Karpas-422 (cell line): ENCODE measurements around the gene MGLL. TPM values are rescaled to one million over a fixed set of nuclear protein-coding genes. Genes with fewer than 3 reads are reported as not detected.
A peak's percentile ranks its signal among the peaks of the same experiment; 100 is the strongest.

ENCODE experiments used
- DNase-seq: peaks from one replicate; pipeline ENCODE4 v3.0.0-alpha.2; 2015
- H2AFZ ChIP-seq: fragments of 200-600 bp; sonication (generic); 2 replicates; pipeline ENCODE4 v1.6.1; 2014; ENCODE audit warnings: antibody characterized with exemption, low read length, mixed read lengths
- H3K27ac ChIP-seq: fragments of 200-600 bp; sonication (generic); 2 replicates; pipeline ENCODE4 v1.5.1; 2014; ENCODE audit warnings: mild to moderate bottlenecking, low read length, moderate library complexity
- H3K27me3 ChIP-seq: fragments of 200-600 bp; sonication (generic); 2 replicates; pipeline ENCODE4 v1.6.1; 2014; ENCODE audit warnings: low read length, mixed read lengths
- H3K36me3 ChIP-seq: fragments of 200-600 bp; sonication (generic); 2 replicates; pipeline ENCODE4 v1.6.1; 2014; ENCODE audit warnings: low read length, mixed read lengths; ENCODE audit not compliant: insufficient read depth
- H3K4me1 ChIP-seq: fragments of 200-600 bp; sonication (generic); 2 replicates; pipeline ENCODE4 v1.6.1; 2014; ENCODE audit warnings: mild to moderate bottlenecking, low read length, mixed read lengths
- H3K4me2 ChIP-seq: fragments of 200-600 bp; sonication (generic); 2 replicates; pipeline ENCODE4 v1.6.1; 2014; ENCODE audit warnings: low read length, low read depth, mild to moderate bottlenecking; ENCODE audit not compliant: poor library complexity, severe bottlenecking
- H3K4me3 ChIP-seq: fragments of 200-600 bp; sonication (generic); 2 replicates; pipeline ENCODE4 v1.5.1; 2014; ENCODE audit warnings: mild to moderate bottlenecking, antibody characterized with exemption, low read length, mixed read lengths
- H3K79me2 ChIP-seq: fragments of 200-600 bp; sonication (generic); 2 replicates; pipeline ENCODE4 v1.6.1; 2014; ENCODE audit warnings: mild to moderate bottlenecking, low read length, mixed read lengths
- H3K9ac ChIP-seq: fragments of 200-600 bp; sonication (generic); 2 replicates; pipeline ENCODE4 v1.6.0; 2014; ENCODE audit warnings: low read length
- H3K9me2 ChIP-seq: fragments of 200-600 bp; sonication (generic), shearing (Covaris generic); replicated peaks from 2 replicates; pipeline ENCODE4 v1.6.0; 2014; ENCODE audit warnings: mild to moderate bottlenecking, low read length, moderate library complexity; ENCODE audit not compliant: insufficient read depth
- H3K9me3 ChIP-seq: fragments of 300-700, 200-600 bp; sonication (generic); 2 replicates; pipeline ENCODE4 v1.6.1; 2014; ENCODE audit warnings: low read length, mixed read lengths
- H4K20me1 ChIP-seq: fragments of 200-600 bp; sonication (generic); 2 replicates; pipeline ENCODE4 v1.6.1; 2014; ENCODE audit warnings: mild to moderate bottlenecking, antibody characterized with exemption, low read length, low read depth; ENCODE audit not compliant: insufficient read depth
- total RNA-seq: library from RNA; depleted of rRNA; stranded (reverse); fragments of >200 nt; shearing (Covaris generic); gene quantifications from 2 replicates; pipeline ENCODE4 v1.2.3, GENCODE V29; 2014; ENCODE audit warnings: low replicate concordance

Gene MGLL
- total RNA-seq, 1 experiment from 2014 or later, result 58.0 TPM

DNA sequence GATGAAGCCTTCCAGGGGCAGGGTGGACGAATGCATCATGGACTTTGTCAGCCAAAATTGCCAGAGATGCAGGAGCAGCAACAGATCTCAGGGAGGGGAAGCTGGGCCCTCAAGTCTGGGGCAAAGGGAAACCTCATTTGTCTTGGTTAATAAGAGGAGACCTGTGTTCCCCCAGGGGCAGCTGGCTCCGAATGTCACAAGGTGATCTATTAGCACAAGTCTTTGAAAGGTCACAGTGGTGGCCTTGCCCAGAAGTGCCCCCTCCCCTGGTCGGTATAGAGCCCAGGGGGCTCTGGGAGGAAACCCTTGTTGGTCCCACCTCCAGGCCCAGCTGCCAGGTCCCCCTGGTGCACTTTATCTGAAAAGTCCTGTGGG, 103.4 kb downstream of the MGLL start:
- Histone ChIP-seq H3K79me2 (peaks cover 81% of the 10 kb centered on the region), H4K20me1 (no peaks in the 10 kb centered on the region), H3K4me2 (no peak overlapping the region), H3K36me3 (peaks cover 51% of the 10 kb centered on the region), H3K9me3 (no peaks in the 10 kb centered on the region), H3K4me3 (no peak overlapping the region), H3K9me2 (no peaks in the 10 kb centered on the region), H3K9ac (no peak overlapping the region), H3K4me1 (peaks cover 62% of the 10 kb centered on the region), H3K27me3 (no peaks in the 10 kb centered on the region), H2AFZ (no peak overlapping the region), H3K27ac (peak overlapping the region; percentile 56)
- no peak for DNase-seq

DNA sequence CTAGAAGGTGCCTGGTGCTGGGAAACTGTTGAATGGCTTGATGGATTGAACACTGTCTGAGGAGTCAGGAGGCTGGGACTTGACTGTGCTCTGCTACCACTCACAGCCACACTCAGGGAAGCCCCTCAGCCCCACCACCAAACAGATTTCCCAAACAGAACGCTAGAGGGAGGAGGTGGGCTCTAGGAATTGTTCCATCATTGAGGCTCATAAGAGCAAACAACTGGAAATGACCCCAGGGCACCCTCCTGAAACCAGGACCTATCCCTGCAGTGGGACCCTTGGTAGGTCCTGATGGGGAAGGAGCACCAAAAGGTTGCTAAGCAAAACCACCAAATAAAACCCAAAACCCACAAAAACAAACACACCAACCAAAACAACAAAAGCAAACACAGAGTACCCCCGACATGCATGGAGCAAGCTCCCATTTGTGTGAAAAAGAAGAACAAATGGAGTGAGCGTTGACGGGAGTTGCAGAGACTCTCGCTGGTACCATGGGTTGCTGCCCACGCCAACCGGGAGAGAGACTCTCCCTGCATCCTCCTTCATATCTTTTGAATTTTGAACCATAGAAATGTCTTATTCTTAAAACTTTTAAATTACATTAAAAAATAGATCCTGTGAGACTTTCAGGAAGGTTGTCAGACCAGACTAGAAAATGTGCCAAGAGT, 103.9 kb downstream of the MGLL start:
- no peaks in the 10 kb centered on the region for H3K9me2 ChIP-seq
- H2AFZ ChIP-seq, result no peak overlapping the region
- no peak overlapping the region for H3K4me2 ChIP-seq
- H3K9ac ChIP-seq, result no peak overlapping the region
- no peaks in the 10 kb centered on the region for H3K9me3 ChIP-seq
- H3K4me1 ChIP-seq, result peaks cover 62% of the 10 kb centered on the region
- no peak overlapping the region for H3K4me3 ChIP-seq
- DNase-seq, result no peak
- no peaks in the 10 kb centered on the region for H4K20me1 ChIP-seq
- H3K36me3 ChIP-seq, result peaks cover 51% of the 10 kb centered on the region
- H3K27ac ChIP-seq, result peak overlapping the region; percentile 56
- peaks cover 79% of the 10 kb centered on the region for H3K79me2 ChIP-seq
- no peaks in the 10 kb centered on the region for H3K27me3 ChIP-seq

DNA sequence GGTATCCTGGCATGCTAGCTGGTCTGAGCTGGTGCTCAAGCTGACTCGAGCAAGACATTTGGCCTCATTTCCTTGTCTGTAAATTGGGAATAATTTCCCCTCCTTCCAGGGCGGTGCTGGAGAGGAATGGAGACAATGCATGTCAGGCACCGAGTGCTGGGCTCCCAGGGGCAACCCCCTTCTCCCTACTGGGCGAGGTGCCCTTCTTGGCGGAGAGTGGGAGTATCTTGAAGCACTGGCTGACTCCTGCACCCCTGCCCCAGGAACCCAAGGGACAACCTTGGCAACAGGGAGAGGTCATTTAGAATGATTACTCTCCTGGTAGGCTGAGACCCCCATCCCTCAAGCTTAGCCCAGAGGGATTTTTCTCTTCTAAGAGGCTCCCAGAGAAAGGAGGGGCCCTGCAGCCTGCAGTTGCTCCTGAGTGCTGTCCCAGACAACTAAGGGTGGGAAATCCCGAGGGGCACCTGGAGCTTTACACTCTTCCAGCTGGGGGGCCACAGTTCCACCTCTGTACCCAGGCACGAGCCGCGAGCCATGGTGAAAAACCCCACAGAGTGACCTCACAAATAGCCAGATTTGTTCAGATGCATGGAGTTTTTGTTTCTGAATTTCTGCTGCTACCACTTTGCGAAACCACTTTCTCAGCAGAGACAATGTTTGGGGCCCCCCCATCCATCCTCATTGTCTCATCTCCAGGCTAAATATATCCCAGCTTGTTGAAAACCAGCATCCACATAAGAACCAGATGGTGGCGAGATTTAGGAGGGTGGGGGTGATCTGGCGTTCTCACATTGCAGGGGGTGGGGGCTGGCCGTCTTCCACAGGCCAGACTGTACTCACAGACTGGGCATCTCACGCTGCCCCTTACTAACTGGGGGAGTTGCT, 104.7 kb downstream of the MGLL start:
- peaks cover 51% of the 10 kb centered on the region for H3K36me3 ChIP-seq
- no peaks in the 10 kb centered on the region for H3K9me3 ChIP-seq
- no peaks in the 10 kb centered on the region for H3K27me3 ChIP-seq
- H2AFZ ChIP-seq, result no peak overlapping the region
- H4K20me1 ChIP-seq, result no peaks in the 10 kb centered on the region
- H3K79me2 ChIP-seq, result peaks cover 73% of the 10 kb centered on the region
- no peak overlapping the region for H3K4me3 ChIP-seq
- H3K9ac ChIP-seq, result no peak overlapping the region
- no peak overlapping the region for H3K4me2 ChIP-seq
- DNase-seq, result no peak
- no peaks in the 10 kb centered on the region for H3K9me2 ChIP-seq
- H3K27ac ChIP-seq, result peak overlapping the region; percentile 56
- peaks cover 62% of the 10 kb centered on the region for H3K4me1 ChIP-seq

GRCh38 chr3:127716384-127716783, 105.9 kb downstream of the MGLL start:
- Histone ChIP-seq H2AFZ (no peak overlapping the region), H3K27ac (peak overlapping the region; percentile 82), H4K20me1 (no peaks in the 10 kb centered on the region), H3K4me3 (no peak overlapping the region), H3K4me2 (peak overlapping the region; percentile 30), H3K79me2 (peaks cover 65% of the 10 kb centered on the region), H3K9me2 (no peaks in the 10 kb centered on the region), H3K36me3 (peaks cover 44% of the 10 kb centered on the region), H3K4me1 (peaks cover 62% of the 10 kb centered on the region), H3K9me3 (no peaks in the 10 kb centered on the region), H3K9ac (no peak overlapping the region), H3K27me3 (no peaks in the 10 kb centered on the region)
- no peak for DNase-seq

DNA sequence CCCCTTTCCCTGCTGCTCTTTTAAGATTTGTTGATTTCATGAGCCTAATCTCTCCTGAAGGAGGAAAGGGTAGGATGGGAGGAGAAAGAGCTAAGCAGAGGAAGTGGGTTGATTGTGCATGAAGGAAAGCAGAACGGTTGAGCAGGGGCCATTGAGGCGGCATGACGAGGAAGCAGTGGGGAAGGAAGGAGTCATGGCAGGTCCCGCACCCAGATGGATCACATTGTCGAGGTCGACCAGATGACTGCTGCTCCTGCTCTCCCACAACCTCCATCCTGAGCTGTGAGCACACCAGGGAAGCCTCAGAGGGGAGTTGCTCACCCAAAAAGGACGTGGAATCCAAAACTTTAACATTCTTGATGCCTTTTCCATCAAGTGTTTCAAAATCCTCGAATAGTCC, 106.8 kb downstream of the MGLL start:
- H4K20me1 ChIP-seq, result no peaks in the 10 kb centered on the region
- peaks cover 62% of the 10 kb centered on the region for H3K4me1 ChIP-seq
- peak overlapping the region; percentile 35 for H3K9ac ChIP-seq
- H3K36me3 ChIP-seq, result peaks cover 49% of the 10 kb centered on the region
- no peaks in the 10 kb centered on the region for H3K9me2 ChIP-seq
- DNase-seq, result no peak
- H3K79me2 ChIP-seq, result peaks cover 63% of the 10 kb centered on the region
- no peak overlapping the region for H3K4me3 ChIP-seq
- H3K27me3 ChIP-seq, result no peaks in the 10 kb centered on the region
- H3K27ac ChIP-seq, result peak overlapping the region; percentile 82
- peak overlapping the region; percentile 30 for H3K4me2 ChIP-seq
- H2AFZ ChIP-seq, result no peak overlapping the region
- H3K9me3 ChIP-seq, result no peaks in the 10 kb centered on the region

DNA sequence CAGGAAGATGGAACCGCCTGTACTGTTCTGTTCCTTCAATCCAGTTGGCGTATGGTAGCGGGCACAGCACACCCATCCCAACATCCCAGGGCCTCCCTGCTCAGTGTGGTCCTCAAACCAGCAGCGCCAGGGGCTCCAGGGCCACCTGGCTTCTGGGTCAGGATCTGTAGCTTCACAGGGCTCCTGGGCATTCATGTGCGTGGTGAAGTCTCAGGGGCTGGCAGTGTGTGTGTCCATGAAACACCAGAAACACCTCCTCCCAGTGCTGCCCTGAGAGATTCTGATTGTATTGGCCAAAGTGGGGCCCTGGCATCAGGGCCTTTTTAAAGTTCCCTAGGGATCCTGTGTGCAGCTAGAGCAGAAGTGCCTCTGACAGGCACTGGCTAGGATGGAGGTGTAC, 107.4 kb downstream of the MGLL start:
- no peak overlapping the region for H2AFZ ChIP-seq
- no peaks in the 10 kb centered on the region for H3K9me3 ChIP-seq
- no peak overlapping the region for H3K4me3 ChIP-seq
- no peak for DNase-seq
- H3K36me3 ChIP-seq, result peaks cover 52% of the 10 kb centered on the region
- peak overlapping the region; percentile 35 for H3K9ac ChIP-seq
- H4K20me1 ChIP-seq, result no peaks in the 10 kb centered on the region
- H3K27me3 ChIP-seq, result no peaks in the 10 kb centered on the region
- H3K4me1 ChIP-seq, result peaks cover 55% of the 10 kb centered on the region
- peak overlapping the region; percentile 82 for H3K27ac ChIP-seq
- no peaks in the 10 kb centered on the region for H3K9me2 ChIP-seq
- H3K79me2 ChIP-seq, result peaks cover 61% of the 10 kb centered on the region
- H3K4me2 ChIP-seq, result no peak overlapping the region

DNA sequence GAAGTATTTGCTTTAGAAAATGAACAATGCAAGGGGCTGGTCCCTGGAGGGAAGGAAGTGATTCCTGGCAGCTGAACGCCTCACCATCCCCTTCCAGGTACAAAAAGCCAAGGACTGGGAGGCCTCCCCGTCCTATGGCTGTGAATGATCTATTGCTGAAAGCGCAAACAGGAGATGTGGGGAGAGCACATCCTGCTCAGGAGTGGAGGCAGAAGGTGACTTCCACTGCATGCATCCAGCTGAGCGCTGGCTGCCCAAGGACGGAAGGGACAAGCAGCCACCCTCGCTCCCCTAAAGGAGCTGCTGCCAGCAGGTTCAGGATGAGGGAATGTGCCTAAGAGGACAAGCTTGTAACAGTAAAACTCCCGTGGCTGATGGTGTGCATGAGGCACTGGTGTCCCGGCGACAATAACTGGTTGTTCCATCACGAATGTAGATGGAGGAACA, 108.2 kb downstream of the MGLL start:
- Histone ChIP-seq H3K79me2 (peaks cover 57% of the 10 kb centered on the region), H3K27me3 (no peaks in the 10 kb centered on the region), H3K27ac (peak overlapping the region; percentile 82), H4K20me1 (no peaks in the 10 kb centered on the region), H3K9me2 (no peaks in the 10 kb centered on the region), H3K4me3 (no peak overlapping the region), H3K36me3 (peaks cover 52% of the 10 kb centered on the region), H3K9ac (no peak overlapping the region), H3K9me3 (no peaks in the 10 kb centered on the region), H3K4me1 (peaks cover 48% of the 10 kb centered on the region), H3K4me2 (no peak overlapping the region), H2AFZ (no peak overlapping the region)
- no peak for DNase-seq
